WI38 (cell line): Measurements from ENCODE around the gene SELENOW.

Experiments
- H3K4me3 ChIP-seq: 2 replicates; pipeline ENCODE4 v1.5.1; 2011; ENCODE audit warnings: low read depth, mild to moderate bottlenecking, control low read depth, low read length
- CTCF ChIP-seq: IDR thresholded peaks from 2 replicates; pipeline ENCODE4 v1.5.1; 2012; ENCODE audit warnings: low read depth, mild to moderate bottlenecking, control low read depth, low read length

The SELENOW gene

DNA sequence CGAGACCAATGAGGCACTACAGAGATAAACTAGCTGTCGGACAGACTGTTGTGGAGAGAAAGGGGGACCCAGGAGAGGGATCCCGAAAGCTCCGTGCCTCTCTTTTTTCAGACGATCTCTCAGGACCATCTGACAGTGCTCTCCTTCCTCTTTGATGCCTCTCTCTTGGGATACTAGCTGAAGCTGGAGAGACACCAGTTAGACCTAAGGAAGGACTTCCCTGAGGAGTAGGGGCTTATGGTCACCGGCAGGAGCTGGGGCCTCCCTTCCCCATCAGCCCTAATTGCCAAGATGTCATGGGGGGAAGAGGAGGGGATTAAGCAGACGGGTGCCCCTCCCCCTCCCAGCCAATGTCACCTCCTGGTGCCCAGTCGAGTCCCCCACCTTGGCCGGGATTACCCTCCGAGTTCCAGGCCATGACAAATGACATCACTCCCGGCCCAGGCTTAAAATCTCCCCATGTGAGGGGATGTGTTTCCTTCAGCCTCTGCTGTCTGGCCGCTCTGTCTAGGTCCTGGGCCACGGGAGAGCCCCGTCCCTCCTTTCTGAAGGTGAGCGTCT lies 43.0 kb downstream of the SELENOW start, which contains the start of gene CRX:
Gene CRX, plus strand, starts transcription at position 478 of the 561 bp plus-strand sequence. CDS start 12,507 bp downstream, outside the sequence.
- TF ChIP-seq CTCF: no peak
- no peak within 1 kb of the TSS for H3K4me3 ChIP-seq

DNA sequence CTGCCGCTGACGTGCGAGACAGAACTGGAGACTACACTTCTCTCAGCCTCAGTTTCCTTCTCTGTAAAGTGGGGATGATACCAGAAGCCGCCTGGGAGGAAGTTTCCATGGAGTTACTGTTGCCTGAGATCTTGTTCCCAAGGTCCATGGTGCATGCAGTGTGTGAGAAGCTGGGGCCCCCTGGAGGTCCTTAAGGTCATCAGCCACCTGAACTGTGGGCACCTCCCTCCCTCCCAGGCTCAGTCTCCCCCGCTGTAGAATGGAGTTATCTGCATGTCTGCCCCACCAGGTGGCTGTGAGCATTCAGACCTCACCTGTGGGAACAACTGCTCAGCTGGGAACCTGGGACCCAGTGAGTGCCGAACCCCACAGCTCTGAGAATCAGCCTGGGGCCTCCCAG lies 45.9 kb downstream of the SELENOW start:
- no peak overlapping the region for H3K4me3 ChIP-seq
- no peak for TF ChIP-seq CTCF

- TF ChIP-seq CTCF: no peak
- no peak overlapping the region for H3K4me3 ChIP-seq
These were observed 48.3 kb downstream of the SELENOW start for GRCh38 chr19:47826800-47827199.

DNA sequence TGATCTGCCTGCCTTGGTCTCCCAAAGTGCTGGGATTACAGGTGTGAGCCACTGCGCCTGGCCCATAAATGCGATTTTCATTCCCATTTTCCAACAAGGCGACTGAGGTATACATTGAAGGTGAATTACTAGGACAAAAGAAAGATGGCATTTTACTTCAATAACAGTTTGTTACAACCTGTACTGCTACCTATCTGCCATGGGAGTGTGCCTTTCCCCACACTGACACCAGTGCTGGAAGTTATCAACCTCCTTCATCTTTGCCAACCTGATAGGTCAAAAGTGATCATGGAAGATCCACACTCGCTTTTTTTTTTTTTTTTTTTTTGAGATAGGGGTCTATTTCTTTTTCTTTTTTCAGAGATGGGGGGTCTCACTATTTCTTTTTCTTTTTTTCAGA lies 54.2 kb downstream of the SELENOW start:
- no peak for TF ChIP-seq CTCF
- H3K4me3 ChIP-seq: no peak overlapping the region
